H1 (cell line): ENCODE measurements around the gene GPC2. TPM values are rescaled to one million over a fixed set of nuclear protein-coding genes. Genes with fewer than 3 reads are reported as not detected.

ENCODE experiments used
- CTCF ChIA-PET: fragments of 300-600 bp; sonication (Branson Sonifier 250); formaldehyde crosslinking; loops from one replicate; lab custom pipeline; 2021; ENCODE audit not compliant: partially characterized antibody; lab: Charles Lee
- POLR2A ChIA-PET: fragments of 300-600 bp; sonication (Branson Sonifier 250); formaldehyde crosslinking; loops from one replicate; lab custom pipeline; 2021; ENCODE audit warnings: inconsistent platforms; ENCODE audit not compliant: partially characterized antibody; lab: Charles Lee
- DNase-seq, 2 experiments: peaks; one replicate each; pipeline versions ENCODE4 v3.0.0 to v3.0.0-alpha.2; 2010 to 2022; ENCODE audit warnings: low spot score in 2 of 2, low read depth in 1 of 2, mixed read lengths in 1 of 2
- FAIRE-seq: peaks from 2 replicates; lab custom pipeline; 2011; peaks lifted over from hg19 to GRCh38; lab: Jason Lieb, UNC
- H2AFZ ChIP-seq: 2 replicates; pipeline ENCODE4 v1.8.1; 2012; ENCODE audit warnings: low read length, inconsistent platforms
- H2AK5ac ChIP-seq: 2 replicates; pipeline ENCODE4 v1.6.1; 2013; ENCODE audit warnings: low read depth, low read length
- H2BK120ac ChIP-seq: replicated peaks from 2 replicates; pipeline ENCODE3; 2013; ENCODE audit warnings: low read depth, low read length, inconsistent platforms
- H2BK12ac ChIP-seq: 2 replicates; pipeline ENCODE4 v1.6.1; 2013; ENCODE audit warnings: low read depth, low read length
- H2BK15ac ChIP-seq: 2 replicates; pipeline ENCODE4 v1.6.1; 2013; ENCODE audit warnings: low read length
- H2BK20ac ChIP-seq: 2 replicates; pipeline ENCODE4 v1.6.1; 2013; ENCODE audit warnings: low read length
- H2BK5ac ChIP-seq: 2 replicates; pipeline ENCODE4 v1.6.1; 2013; ENCODE audit warnings: low read depth, low read length
- H3K14ac ChIP-seq: 2 replicates; pipeline ENCODE4 v1.6.1; 2013; ENCODE audit warnings: inconsistent platforms; ENCODE audit not compliant: insufficient read length
- H3K18ac ChIP-seq: 2 replicates; pipeline ENCODE4 v1.6.1; 2013; ENCODE audit warnings: low read length; ENCODE audit errors: extremely low read depth
- H3K23ac ChIP-seq: 2 replicates; pipeline ENCODE4 v1.6.1; 2013; ENCODE audit warnings: inconsistent platforms; ENCODE audit not compliant: insufficient read length
- H3K23me2 ChIP-seq: 2 replicates; pipeline ENCODE4 v1.6.1; 2013; ENCODE audit warnings: low read depth, low read length
- H3K27ac ChIP-seq: 2 replicates; pipeline ENCODE4 v1.6.1; 2011; ENCODE audit warnings: low read depth, low read length, inconsistent platforms
- H3K27me3 ChIP-seq, 4 experiments: replicated peaks in 1 of 4; 1 replicate in 1 of 4; 2 replicates in 3 of 4; pipeline versions ENCODE4 v1.6.1 to v1.8.1; 2011 to 2013; ENCODE audit warnings: low read length in 3 of 4, mild to moderate bottlenecking in 3 of 4, inconsistent platforms in 2 of 4, mixed read lengths in 2 of 4, moderate library complexity in 1 of 4; ENCODE audit not compliant: control insufficient read depth in 3 of 4, insufficient read depth in 3 of 4; ENCODE audit errors: extremely low read depth in 1 of 4
- H3K36me3 ChIP-seq, 4 experiments: 2 replicates each; pipeline versions ENCODE4 v1.6.1 to v1.8.1; 2011 to 2013; ENCODE audit warnings: mild to moderate bottlenecking in 4 of 4, low read length in 3 of 4, moderate library complexity in 2 of 4, control low read depth in 1 of 4, inconsistent platforms in 1 of 4; ENCODE audit not compliant: insufficient read depth in 4 of 4, control insufficient read depth in 2 of 4
- H3K4ac ChIP-seq: replicated peaks from 2 replicates; pipeline ENCODE3; 2013; ENCODE audit warnings: low read length, low read depth, mixed read lengths, inconsistent platforms; ENCODE audit not compliant: insufficient read length
- H3K4me1 ChIP-seq, 4 experiments: replicated peaks in 1 of 4; 1 replicate in 1 of 4; 2 replicates in 3 of 4; pipeline versions ENCODE4 v1.6.1 to v1.8.1; 2011 to 2013; ENCODE audit warnings: low read length in 3 of 4, inconsistent platforms in 2 of 4, mixed read lengths in 1 of 4; ENCODE audit not compliant: insufficient read depth in 4 of 4, control insufficient read depth in 3 of 4
- H3K4me2 ChIP-seq, 2 experiments: 2 replicates each; pipeline versions ENCODE4 v1.6.1 to v1.8.1; 2011 to 2013; ENCODE audit warnings: low read depth in 2 of 2, low read length in 2 of 2, control low read depth in 1 of 2, inconsistent platforms in 1 of 2, mild to moderate bottlenecking in 1 of 2; ENCODE audit not compliant: insufficient read depth in 1 of 2
- H3K4me3 ChIP-seq, 4 experiments: fragments of 200-600, 300-600 bp in 1 of 4; sonication (generic), shearing (Covaris generic), sonication (Bioruptor Twin) in 1 of 4; 2 replicates each; pipeline versions ENCODE4 v1.5.1 to v1.8.1; 2011 to 2016; ENCODE audit warnings: low read length in 4 of 4, low read depth in 3 of 4, control low read depth in 2 of 4, inconsistent platforms in 2 of 4, mild to moderate bottlenecking in 2 of 4, mixed read lengths in 1 of 4, moderate library complexity in 1 of 4; ENCODE audit not compliant: insufficient read depth in 2 of 4; ENCODE audit errors: extremely low read depth in 1 of 4
- H3K56ac ChIP-seq: replicated peaks from 2 replicates; pipeline ENCODE3; 2013; ENCODE audit warnings: low read depth, mild to moderate bottlenecking, mixed read lengths, low read length, inconsistent platforms; ENCODE audit not compliant: insufficient read length
- H3K79me1 ChIP-seq: 2 replicates; pipeline ENCODE4 v1.6.1; 2013; ENCODE audit warnings: low read depth, low read length, control low read depth
- H3K79me2 ChIP-seq, 2 experiments: 2 replicates each; pipeline versions ENCODE4 v1.6.1 to v1.8.1; 2012 to 2013; ENCODE audit warnings: low read length in 2 of 2, mild to moderate bottlenecking in 2 of 2, inconsistent platforms in 1 of 2; ENCODE audit not compliant: insufficient read depth in 2 of 2, control insufficient read depth in 1 of 2
- H3K9ac ChIP-seq, 4 experiments: replicated peaks in 1 of 4; 1 replicate in 1 of 4; 2 replicates in 3 of 4; pipeline versions ENCODE4 v1.6.1 to v1.8.1; 2011 to 2013; ENCODE audit warnings: low read depth in 3 of 4, low read length in 3 of 4, control low read depth in 2 of 4, mild to moderate bottlenecking in 2 of 4, moderate library complexity in 2 of 4, inconsistent platforms in 1 of 4; ENCODE audit errors: extremely low read depth in 1 of 4
- H3K9me3 ChIP-seq, 2 experiments: 2 replicates each; pipeline versions ENCODE4 v1.6.1 to v1.8.1; 2012 to 2013; ENCODE audit warnings: mild to moderate bottlenecking in 2 of 2, moderate library complexity in 2 of 2, control low read depth in 1 of 2, inconsistent platforms in 1 of 2, low read depth in 1 of 2, low read length in 1 of 2, mixed read lengths in 1 of 2; ENCODE audit not compliant: insufficient read depth in 2 of 2
- H4K20me1 ChIP-seq, 2 experiments: replicated peaks in 1 of 2; 2 replicates each; pipeline versions ENCODE3 to v1.8.1; 2011 to 2013; ENCODE audit warnings: inconsistent platforms in 2 of 2, low read length in 2 of 2, mild to moderate bottlenecking in 1 of 2; ENCODE audit not compliant: insufficient read depth in 2 of 2, control insufficient read depth in 1 of 2
- H4K5ac ChIP-seq: 2 replicates; pipeline ENCODE4 v1.6.1; 2013; ENCODE audit warnings: low read length, low read depth, mixed read lengths, inconsistent platforms; ENCODE audit not compliant: insufficient read length
- H4K8ac ChIP-seq: 2 replicates; pipeline ENCODE4 v1.8.0; 2013; ENCODE audit warnings: mild to moderate bottlenecking, moderate library complexity, low read length, inconsistent platforms; ENCODE audit not compliant: insufficient read depth; ENCODE audit errors: extremely low read depth
- H4K91ac ChIP-seq: replicated peaks from 2 replicates; pipeline ENCODE3; 2013; ENCODE audit warnings: low read length, mixed read lengths, inconsistent platforms; ENCODE audit not compliant: insufficient read length
- ATF3 ChIP-seq: IDR thresholded peaks from 2 replicates; pipeline ENCODE4 v1.6.1; 2011; ENCODE audit warnings: low read depth, mild to moderate bottlenecking, low read length; ENCODE audit not compliant: insufficient read depth
- BCL11A ChIP-seq, 2 experiments: IDR thresholded peaks; one replicate each; pipeline ENCODE4 v1.6.1; 2011; ENCODE audit warnings: low read depth in 2 of 2, low read length in 2 of 2, mild to moderate bottlenecking in 2 of 2
- JUN ChIP-seq: IDR thresholded peaks from 2 replicates; pipeline ENCODE4 v1.6.1; 2011; ENCODE audit warnings: low read depth, mild to moderate bottlenecking, improper control_type of control experiment, low read length
- KDM1A ChIP-seq: fragments of 200-600, 300-600 bp; sonication (generic); IDR thresholded peaks from 2 replicates; pipeline ENCODE4 v1.7.1; 2016; ENCODE audit warnings: mild to moderate bottlenecking, low read length, borderline replicate concordance
- RAD21 ChIP-seq, 2 experiments: IDR thresholded peaks in 1 of 2; conservative IDR thresholded peaks in 1 of 2; 2 replicates each; pipeline ENCODE4 v1.6.1; 2011; ENCODE audit warnings: low read depth in 2 of 2, low read length in 2 of 2, improper control_type of control experiment in 1 of 2, inconsistent platforms in 1 of 2, mild to moderate bottlenecking in 1 of 2, moderate library complexity in 1 of 2
- RFX5 ChIP-seq: IDR thresholded peaks from 2 replicates; pipeline ENCODE4 v1.6.1; 2011; ENCODE audit warnings: low read depth, low read length, improper control_type of control experiment, borderline replicate concordance
- SIN3A ChIP-seq, 2 experiments: IDR thresholded peaks in 1 of 2; conservative IDR thresholded peaks in 1 of 2; 2 replicates each; pipeline ENCODE4 v1.6.1; 2011 to 2012; ENCODE audit warnings: low read length in 2 of 2, improper control_type of control experiment in 1 of 2, low read depth in 1 of 2, mild to moderate bottlenecking in 1 of 2
- SP2 ChIP-seq: IDR thresholded peaks from 2 replicates; pipeline ENCODE4 v1.6.1; 2012; ENCODE audit warnings: mild to moderate bottlenecking, low read length, inconsistent platforms
- SP4 ChIP-seq: IDR thresholded peaks from 2 replicates; pipeline ENCODE4 v1.6.1; 2012; ENCODE audit warnings: low read length, inconsistent platforms
- TAF1 ChIP-seq: IDR thresholded peaks from 2 replicates; pipeline ENCODE4 v1.6.1; 2011; ENCODE audit warnings: mild to moderate bottlenecking, low read depth, low read length
- TEAD4 ChIP-seq: IDR thresholded peaks from 2 replicates; pipeline ENCODE4 v1.6.1; 2012; ENCODE audit warnings: low read depth, low read length, inconsistent platforms, mixed read lengths
- WGBS, 2 experiments: shearing (Covaris generic) in 1 of 2; methylation state at CpG; one replicate each; pipeline versions ENCODE4 v1.1.6 to v1.1.7; 2013 to 2015; ENCODE audit warnings: low lambda C conversion rate in 2 of 2, mixed read lengths in 2 of 2, inconsistent platforms in 1 of 2, low coverage in 1 of 2, missing lambda C conversion rate in 1 of 2; ENCODE audit not compliant: insufficient replicate concordance in 2 of 2, insufficient coverage in 1 of 2, insufficient read length in 1 of 2; ENCODE audit errors: extremely low coverage in 1 of 2, missing lambda C conversion rate in 1 of 2; 5-methylcytosine and 5-hydroxymethylcytosine counted together
- polyA plus RNA-seq, 7 experiments: library from polyadenylated mRNA; depleted of rRNA in 3 of 7; stranded (reverse) in 5 of 7; unstranded in 2 of 7; fragments of >200 nt in 5 of 7; fragments of 200-250 nt in 2 of 7; gene quantifications; 1 replicate in 5 of 7; 2 replicates in 1 of 7; 4 replicates in 1 of 7; pipeline versions ENCODE4 v1.2.1 to v1.2.3, GENCODE V29; 2011 to 2013; ENCODE audit warnings: missing spikeins in 2 of 7, mixed read lengths in 2 of 7
- total RNA-seq: library from RNA; stranded (reverse); fragmentation: NEBNext Ultra II Directional; extraction: Animal tissue kit (Norgen Biotek cat#: 25700); gene quantifications from 2 replicates; pipeline ENCODE4 v1.2.1, GENCODE V29; 2021

The GPC2 gene
- total and polyA plus RNA-seq, 2 of the 8 experiments (the other 6 are each of a cell fraction or from before 2014, with no cell fraction given): 25.3 to 44.8 TPM

GRCh38 chr7:100174582-100174981 lies 2.6 kb downstream of the GPC2 start:
- H2BK120ac ChIP-seq: no peak overlapping the region
- no peak overlapping the region for H3K4me3 ChIP-seq
- H3K23me2 ChIP-seq: peaks cover 13% of the 10 kb centered on the region
- peaks cover 0 to 7% of the 10 kb centered on the region in 2 experiments; a peak in 2 of 4 replicates for H3K79me2 ChIP-seq
- H3K9me3 ChIP-seq: peaks cover 0 to 5% of the 10 kb centered on the region in 2 experiments; a peak in 1 of 4 replicates
- H3K36me3 ChIP-seq: peaks cover 0 to 8% (median 1%) of the 10 kb centered on the region in 4 experiments; a peak in 3 of 8 replicates
- H3K4me1 ChIP-seq: peaks cover 5 to 19% (median 14%) of the 10 kb centered on the region in 4 experiments
- H3K14ac ChIP-seq: no peak overlapping the region
- no peak overlapping the region for H2BK15ac ChIP-seq
- no peak for TF ChIP-seq BCL11A (IDR thresholded peaks at IDR 0.05; ENCODE audit: low read depth in 2 of 2, low read length in 2 of 2)
- no peak for TF ChIP-seq RFX5
- TF ChIP-seq SIN3A (conservative IDR thresholded peaks at IDR 0.05 in 1 of 2, IDR thresholded peaks at IDR 0.05 in 1 of 2; ENCODE audit: low read depth in 1 of 2, low read length in 2 of 2): no peak
- no peak for TF ChIP-seq TAF1
- TF ChIP-seq RAD21 (IDR thresholded peaks at IDR 0.05 in 1 of 2, conservative IDR thresholded peaks at IDR 0.05 in 1 of 2; ENCODE audit: low read depth in 2 of 2, low read length in 2 of 2): no peak
- TF ChIP-seq JUN: no peak
- no peak for TF ChIP-seq SP4
- TF ChIP-seq ATF3: no peak
- no peak for TF ChIP-seq TEAD4
- TF ChIP-seq SP2: no peak
- TF ChIP-seq KDM1A: no peak
- TF ChIP-seq, all 59 proteins: peak for 0
- Histone ChIP-seq H3K18ac (no peak overlapping the region), H4K91ac (no peak overlapping the region), H3K56ac (no peak overlapping the region), H4K5ac (no peak overlapping the region), H3K4ac (no peak overlapping the region), H2BK12ac (no peak overlapping the region), H3K9ac (no peak overlapping the region), H2AFZ (no peak overlapping the region), H2BK5ac (no peak overlapping the region), H2BK20ac (no peak overlapping the region), H3K27ac (no peak overlapping the region), H3K4me2 (no peak overlapping the region), H3K79me1 (no peaks in the 10 kb centered on the region; the same call in 1 of the 2 replicates), H3K27me3 (peaks cover 0 to 13% (median 9%) of the 10 kb centered on the region in 4 experiments; a peak in 6 of 7 replicates), H4K20me1 (peaks cover 0 to 18% of the 10 kb centered on the region in 2 experiments), H3K23ac (no peak overlapping the region), H4K8ac (peak overlapping the region; percentile 53; the same call in 1 of the 2 replicates), H2AK5ac (no peak overlapping the region)
- DNase-seq (no peak), FAIRE-seq (no peak)
- ChIA-PET CTCF (interaction anchor here (0.9 to 1.8 kb wide), 3 partner anchors 9 to 40 kb away, joined by 3 to 5 read pairs (median 4); no protein-coding TSS in a partner anchor), POLR2A (interaction anchor here (1.2 to 4.9 kb wide), 2 partner anchors 8 to 32 kb away, joined by 3 to 39 read pairs; partner anchors contain the start of gene GAL3ST4)
- WGBS, 2 experiments: 94% methylated on average over 5 of the region's 5 CpGs; no CpG with 5 or more reads in 1 of the 2 experiments
